Ectodermal cell (in vitro differentiated cells): ENCODE results near the gene AP5M1. TPM values are rescaled to one million over a fixed set of nuclear protein-coding genes. Genes with fewer than 3 reads are reported as not detected.
"Not testable (repeated sequence)": the region's sequence is repeated elsewhere in the genome, so short reads cannot be mapped to it uniquely, and the experiment has no call there.

Experiments used
- H3K27ac ChIP-seq: 2 replicates; pipeline ENCODE4 v1.7.0; 2013; ENCODE audit warnings: mild to moderate bottlenecking, low read depth, low read length; ENCODE audit not compliant: insufficient read depth, poor library complexity, severe bottlenecking
- H3K27me3 ChIP-seq: 2 replicates; pipeline ENCODE4 v1.7.0; 2013; ENCODE audit warnings: mild to moderate bottlenecking, low read length; ENCODE audit not compliant: insufficient read depth, control insufficient read depth, poor library complexity, severe bottlenecking
- H3K36me3 ChIP-seq: one replicate; pipeline ENCODE4 v1.7.0; 2013; ENCODE audit warnings: low read length; ENCODE audit not compliant: control insufficient read depth, insufficient read depth
- H3K4me1 ChIP-seq: one replicate; pipeline ENCODE4 v1.7.0; 2013; ENCODE audit warnings: low read length; ENCODE audit not compliant: control insufficient read depth, insufficient read depth
- H3K4me3 ChIP-seq: 2 replicates; pipeline ENCODE4 v1.7.0; 2013; ENCODE audit warnings: low read depth, low read length, control low read depth; ENCODE audit not compliant: insufficient read depth
- H3K9me3 ChIP-seq: 2 replicates; pipeline ENCODE4 v1.7.0; 2013; ENCODE audit warnings: mild to moderate bottlenecking, low read length, moderate library complexity; ENCODE audit not compliant: control insufficient read depth
- WGBS, 2 experiments: methylation state at CpG; one replicate each; pipeline ENCODE4 v1.1.7; 2013; ENCODE audit warnings: missing lambda C conversion rate in 2 of 2; 5-methylcytosine and 5-hydroxymethylcytosine counted together
- polyA plus RNA-seq, 4 experiments: library from polyadenylated mRNA; stranded (reverse); fragments of 50-300 nt; gene quantifications; one replicate each; pipeline ENCODE4 v1.2.3, GENCODE V29; 2013

Gene AP5M1
- 149 TPM for polyA plus RNA-seq (2013, experiment 1 of 4)
- 206 TPM for polyA plus RNA-seq (2013, experiment 2 of 4)
- polyA plus RNA-seq (2013, experiment 3 of 4), result 118 TPM
- 123 TPM for polyA plus RNA-seq (2013, experiment 4 of 4)

DNA sequence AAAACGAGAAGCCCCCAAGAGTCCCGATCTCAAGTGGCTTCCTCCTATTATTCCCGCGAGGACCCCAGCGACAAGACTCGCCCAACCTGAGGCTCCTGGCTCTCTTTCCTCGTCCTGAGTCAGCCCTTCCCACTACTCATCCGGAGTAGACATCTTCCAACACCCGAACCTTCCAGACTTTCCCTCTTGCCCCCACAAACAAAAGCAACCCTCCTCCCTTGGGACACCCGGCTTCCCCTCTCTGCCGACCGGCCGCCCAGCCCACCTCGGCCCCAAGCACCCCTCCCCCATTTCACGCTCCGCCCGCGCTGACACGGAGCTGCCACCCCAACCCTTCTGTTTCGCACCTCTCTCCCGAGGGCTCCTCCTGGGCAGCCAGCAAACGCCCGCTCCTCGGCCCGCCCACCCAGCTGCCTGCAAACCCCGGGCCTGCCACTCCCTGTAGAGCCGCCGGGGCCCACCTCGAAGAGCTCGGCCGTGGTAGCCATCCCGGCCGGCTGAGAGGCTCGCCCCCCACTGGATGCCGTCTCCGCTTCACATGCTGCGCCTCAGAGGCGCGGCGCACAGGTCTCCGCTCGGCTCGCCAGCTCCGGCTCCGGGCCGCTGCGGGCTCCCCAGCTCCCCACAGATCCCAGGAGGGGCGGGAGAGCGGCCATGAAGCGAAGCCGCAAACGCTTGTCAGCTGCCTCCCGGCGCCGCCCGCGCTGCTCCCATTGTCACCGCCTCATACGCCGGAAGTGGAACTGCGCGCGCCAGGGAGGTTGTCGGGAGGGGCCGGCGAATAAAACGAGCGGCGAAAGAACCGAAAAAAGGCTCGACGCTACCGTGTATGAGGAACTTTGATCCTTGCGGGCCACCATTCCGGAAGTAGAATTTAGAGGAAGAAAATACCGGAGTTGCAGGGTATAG is at the start of gene AP5M1, which contains the start of gene EXOC5:
Gene AP5M1, plus strand, starts transcription at position 811 of the 909 bp plus-strand sequence. CDS start 344 bp downstream, outside the sequence.
Gene EXOC5, minus strand, starts transcription at position 745 of the 909 bp plus-strand sequence. Its CDS starts 257 bp downstream, at position 488.
- no peaks in the 10 kb centered on the region for H3K9me3 ChIP-seq
- peak within 1 kb of the TSS; percentile 99 for H3K4me3 ChIP-seq
- no peaks in the 10 kb centered on the region for H3K36me3 ChIP-seq
- 0% methylated on average over 76 of the region's 76 CpGs for WGBS, 2 experiments
- peak within 1 kb of the TSS; percentile 90 for H3K27ac ChIP-seq
- peaks cover 12% of the 10 kb centered on the region for H3K4me1 ChIP-seq
- no peaks in the 10 kb centered on the region for H3K27me3 ChIP-seq

DNA sequence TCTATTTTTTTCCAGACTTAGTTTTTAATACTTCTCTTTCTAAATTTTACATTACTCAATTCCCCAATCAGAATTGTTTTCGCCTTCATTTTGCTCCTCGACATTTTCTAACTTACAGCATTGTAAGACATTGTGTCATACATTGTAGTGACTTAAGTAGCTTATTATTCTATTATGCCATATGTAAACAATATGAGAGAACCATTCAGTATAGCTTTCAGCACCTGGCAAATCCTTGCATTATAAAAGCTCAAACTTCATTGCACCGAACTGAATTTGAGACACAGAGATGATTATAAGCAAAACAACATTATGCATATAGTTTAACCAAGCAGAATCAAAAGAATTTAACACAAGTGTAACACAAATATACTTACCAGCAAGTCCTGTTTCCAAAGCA is 46.8 kb upstream of the AP5M1 start:
- H3K4me3 ChIP-seq, result no peak overlapping the region
- no peaks in the 10 kb centered on the region for H3K27me3 ChIP-seq
- H3K4me1 ChIP-seq, result no peaks in the 10 kb centered on the region
- H3K9me3 ChIP-seq, result no peaks in the 10 kb centered on the region
- 86 to 90% methylated on average over 1 to 2 of the region's 3 CpGs for WGBS, 2 experiments
- H3K27ac ChIP-seq, result no peak overlapping the region
- H3K36me3 ChIP-seq, result peaks cover 8% of the 10 kb centered on the region

DNA sequence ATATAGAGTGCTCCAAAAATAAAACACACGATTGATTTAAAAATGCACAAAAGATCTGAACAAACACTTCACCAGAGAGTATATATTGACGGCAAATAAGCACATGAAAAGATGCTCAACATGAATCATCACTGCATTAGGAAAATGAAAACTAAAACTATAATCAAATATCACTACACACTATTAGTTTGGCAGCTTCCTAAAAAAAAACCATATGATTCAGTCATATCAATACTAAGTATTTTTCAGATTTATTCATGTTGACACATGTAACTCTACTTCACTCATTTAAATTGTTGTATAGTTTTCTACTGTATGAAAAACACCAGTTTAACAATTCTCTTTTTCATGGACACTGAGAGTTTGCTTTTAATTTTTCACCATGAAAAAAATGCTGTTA is 41.7 kb upstream of the AP5M1 start:
- H3K27ac ChIP-seq, result no peak overlapping the region
- no peaks in the 10 kb centered on the region for H3K9me3 ChIP-seq
- WGBS, 2 experiments, result 94% methylated on average over 2 of the region's 2 CpGs
- no peaks in the 10 kb centered on the region for H3K4me1 ChIP-seq
- H3K27me3 ChIP-seq, result no peaks in the 10 kb centered on the region
- peaks cover 29% of the 10 kb centered on the region for H3K36me3 ChIP-seq
- H3K4me3 ChIP-seq, result no peak overlapping the region

- H3K36me3 ChIP-seq, result peaks cover 33% of the 10 kb centered on the region
- H3K27ac ChIP-seq, H3K27me3 ChIP-seq, H3K9me3 ChIP-seq, H3K4me1 ChIP-seq, H3K4me3 ChIP-seq: not testable (repeated sequence)
- 88 to 100% methylated on average over 2 of the region's 2 CpGs for WGBS, 2 experiments
These were observed 40.5 kb upstream of the AP5M1 start for GRCh38 chr14:57228320-57228719.

DNA sequence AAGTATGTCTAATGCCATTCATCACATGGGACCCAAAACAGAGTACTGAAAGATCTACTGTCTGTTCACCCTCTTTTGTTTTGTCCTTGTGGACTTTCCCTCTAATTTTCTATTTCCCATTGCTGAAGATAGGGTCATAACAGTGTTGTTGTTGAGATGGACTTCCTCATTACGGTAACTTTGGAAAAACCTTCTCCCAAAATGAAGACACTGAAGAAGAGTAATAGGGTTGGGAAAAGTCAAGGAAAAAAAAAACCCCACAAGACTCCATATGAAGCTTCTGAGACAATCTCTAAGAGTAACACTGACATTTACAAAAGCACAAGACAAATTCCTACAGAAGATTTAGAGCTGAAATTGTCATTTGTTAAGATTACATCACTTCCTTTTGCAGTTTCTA is 36.8 kb upstream of the AP5M1 start:
- Histone ChIP-seq H3K27me3 (no peaks in the 10 kb centered on the region), H3K4me1 (no peaks in the 10 kb centered on the region), H3K9me3 (no peaks in the 10 kb centered on the region), H3K27ac (no peak overlapping the region), H3K36me3 (peaks cover 36% of the 10 kb centered on the region), H3K4me3 (no peak overlapping the region)
- no CpG with 5 or more reads among the region's 1 CpG for WGBS, 2 experiments

GRCh38 chr14:57240115-57240514 is 28.7 kb upstream of the AP5M1 start:
- not testable (repeated sequence) for H3K9me3 ChIP-seq, H3K27ac ChIP-seq, H3K27me3 ChIP-seq, H3K4me1 ChIP-seq, H3K4me3 ChIP-seq, H3K36me3 ChIP-seq
- WGBS, 2 experiments, result 92 to 97% methylated on average over 7 of the region's 7 CpGs

GRCh38 chr14:57243320-57243719 is 25.5 kb upstream of the AP5M1 start:
- Histone ChIP-seq H3K27ac (no peak overlapping the region), H3K9me3 (no peaks in the 10 kb centered on the region), H3K4me3 (no peak overlapping the region), H3K36me3 (peaks cover 5% of the 10 kb centered on the region), H3K4me1 (no peaks in the 10 kb centered on the region), H3K27me3 (no peaks in the 10 kb centered on the region)

DNA sequence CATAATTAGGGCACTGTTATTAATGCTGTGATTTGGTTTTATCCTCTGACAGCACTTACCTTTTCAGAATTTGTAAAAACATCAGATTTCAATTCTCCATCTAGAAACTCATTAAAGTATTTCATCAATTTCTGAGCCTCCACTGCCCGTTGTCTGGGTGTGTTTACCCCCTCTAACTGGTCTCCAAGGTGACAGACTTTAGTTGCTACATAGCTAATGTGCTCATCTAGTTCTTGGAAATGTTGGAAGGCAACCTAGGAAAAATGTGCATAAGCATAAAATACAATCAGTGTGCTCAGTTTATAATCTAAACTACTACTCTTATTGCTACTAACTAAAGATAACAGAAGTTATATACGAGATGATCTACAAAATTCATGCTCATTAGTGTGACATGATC is 24.7 kb upstream of the AP5M1 start:
- Histone ChIP-seq H3K36me3 (peaks cover 5% of the 10 kb centered on the region), H3K9me3 (no peaks in the 10 kb centered on the region), H3K4me1 (no peaks in the 10 kb centered on the region), H3K27me3 (no peaks in the 10 kb centered on the region), H3K27ac (no peak overlapping the region), H3K4me3 (no peak overlapping the region)
- WGBS, 2 experiments, result 90 to 100% methylated on average over 2 of the region's 2 CpGs

- Histone ChIP-seq H3K27me3 (no peaks in the 10 kb centered on the region), H3K4me1 (no peaks in the 10 kb centered on the region), H3K4me3 (no peak overlapping the region), H3K36me3 (peaks cover 5% of the 10 kb centered on the region), H3K27ac (no peak overlapping the region), H3K9me3 (no peaks in the 10 kb centered on the region)
- 88 to 91% methylated on average over 2 of the region's 2 CpGs for WGBS, 2 experiments
These were observed 22.8 kb upstream of the AP5M1 start for GRCh38 chr14:57245941-57246340.

GRCh38 chr14:57246933-57247657 is 21.7 kb upstream of the AP5M1 start:
- Histone ChIP-seq H3K27ac (no peak overlapping the region), H3K4me3 (no peak overlapping the region), H3K36me3 (peaks cover 5% of the 10 kb centered on the region), H3K4me1 (no peaks in the 10 kb centered on the region), H3K9me3 (no peaks in the 10 kb centered on the region), H3K27me3 (no peaks in the 10 kb centered on the region)
- WGBS, 2 experiments, result 93 to 96% methylated on average over 2 of the region's 2 CpGs
